HG02852 (cell line): Measurements from ENCODE around the gene APBA2.

ENCODE experiments used
- ATAC-seq: cut with Tn5 transposase; IDR thresholded peaks from one replicate; pipeline ENCODE4 v1.9.1; 2021; ENCODE audit warnings: mild to moderate bottlenecking, moderate library complexity; ENCODE audit not compliant: unreplicated experiment

The APBA2 gene

DNA sequence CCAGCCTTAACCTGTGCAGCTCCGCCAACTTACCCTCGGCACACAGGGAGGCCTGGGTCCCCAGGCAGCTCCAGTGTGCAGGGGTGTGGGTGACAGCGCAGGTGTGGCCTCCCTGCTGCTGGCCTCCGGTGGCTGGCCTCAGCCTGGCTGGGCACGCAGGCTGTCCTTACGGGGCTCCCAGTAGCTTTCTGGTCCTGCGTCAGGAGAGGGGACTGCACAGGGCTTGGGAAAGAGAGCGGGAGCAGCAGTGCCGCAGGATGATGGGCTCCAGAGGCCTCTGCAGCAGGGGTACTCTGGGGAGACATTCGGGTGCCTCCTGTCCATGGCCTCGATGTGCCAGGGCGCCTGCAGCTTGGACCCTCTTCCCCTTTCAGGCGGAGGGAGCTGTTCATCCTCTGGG is 9.4 kb downstream of the APBA2 start:
- no peak for ATAC-seq

GRCh38 chr15:28895566-28895965 is 9.8 kb downstream of the APBA2 start:
- no peak for ATAC-seq

- no peak for ATAC-seq
Observed at GRCh38 chr15:28896951-28897350, 11.2 kb downstream of the APBA2 start.

DNA sequence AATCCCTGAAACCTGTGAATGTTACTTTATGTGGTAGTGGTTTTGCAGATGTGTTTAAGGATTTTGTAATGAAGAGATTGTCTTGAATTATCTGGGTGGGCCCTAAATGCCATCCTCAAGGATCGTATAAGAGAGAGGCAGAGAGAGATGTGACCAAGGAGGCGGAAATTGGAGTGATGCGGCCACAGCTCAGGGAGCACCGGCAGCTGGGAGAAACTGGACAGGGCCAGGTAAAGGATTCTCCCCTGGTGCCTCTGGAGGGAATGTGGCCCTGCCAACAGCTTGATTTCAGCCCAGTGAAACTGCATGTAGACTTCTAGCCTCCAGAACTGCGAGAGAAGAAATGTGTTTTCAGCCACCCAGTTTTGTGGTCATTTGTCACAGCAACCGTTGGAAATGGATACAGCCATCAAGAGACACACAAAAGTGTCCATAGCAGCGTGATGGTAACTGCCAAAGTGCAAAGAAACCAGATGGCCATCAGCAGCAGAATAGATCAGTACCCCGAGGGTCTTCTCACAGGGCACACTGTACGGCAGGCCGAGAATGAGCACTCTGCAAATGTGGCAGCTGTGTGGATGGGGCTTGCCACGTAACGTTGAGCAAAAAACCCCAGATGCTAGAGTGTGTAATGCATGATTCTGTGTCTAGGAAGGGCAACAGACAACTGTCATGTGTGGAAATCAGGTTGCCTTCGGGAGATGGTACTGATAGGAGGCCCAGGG is 12.2 kb downstream of the APBA2 start:
- ATAC-seq = no peak

DNA sequence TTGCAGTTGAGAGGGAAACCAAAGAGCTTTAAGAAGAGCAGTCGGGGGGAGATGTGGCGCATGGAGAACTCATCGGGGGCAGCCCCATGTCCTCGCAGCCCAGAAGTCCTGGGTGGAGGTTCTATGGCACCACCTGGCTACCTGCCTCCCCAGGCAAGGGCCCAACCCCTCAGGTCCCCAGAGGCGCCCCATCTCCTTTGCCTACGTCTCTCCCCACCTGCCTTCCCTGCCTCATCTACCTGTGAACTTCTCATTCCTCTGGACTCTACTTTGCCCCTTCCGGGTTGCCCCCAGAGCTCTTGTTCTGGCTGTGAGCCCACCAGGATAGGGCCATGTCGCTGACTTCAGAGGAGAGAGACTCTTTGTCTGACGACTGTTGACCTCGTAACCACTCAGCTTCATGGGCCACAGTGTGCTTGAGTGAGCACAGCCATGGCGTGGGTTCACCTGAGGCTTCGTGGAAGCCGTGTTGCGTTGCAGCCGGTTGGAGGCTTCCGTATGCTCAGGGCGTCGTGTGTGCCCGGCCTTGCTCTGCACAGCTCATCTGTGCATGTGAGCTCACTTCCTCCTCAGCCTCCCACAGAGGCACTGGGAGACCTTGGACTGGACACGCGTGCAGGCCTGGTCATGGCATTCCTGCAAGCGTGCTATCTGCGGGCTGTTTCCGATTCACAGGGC is 13.4 kb downstream of the APBA2 start:
- no peak for ATAC-seq

- ATAC-seq = no peak
Observed at GRCh38 chr15:28900041-28900891, 14.5 kb downstream of the APBA2 start.

DNA sequence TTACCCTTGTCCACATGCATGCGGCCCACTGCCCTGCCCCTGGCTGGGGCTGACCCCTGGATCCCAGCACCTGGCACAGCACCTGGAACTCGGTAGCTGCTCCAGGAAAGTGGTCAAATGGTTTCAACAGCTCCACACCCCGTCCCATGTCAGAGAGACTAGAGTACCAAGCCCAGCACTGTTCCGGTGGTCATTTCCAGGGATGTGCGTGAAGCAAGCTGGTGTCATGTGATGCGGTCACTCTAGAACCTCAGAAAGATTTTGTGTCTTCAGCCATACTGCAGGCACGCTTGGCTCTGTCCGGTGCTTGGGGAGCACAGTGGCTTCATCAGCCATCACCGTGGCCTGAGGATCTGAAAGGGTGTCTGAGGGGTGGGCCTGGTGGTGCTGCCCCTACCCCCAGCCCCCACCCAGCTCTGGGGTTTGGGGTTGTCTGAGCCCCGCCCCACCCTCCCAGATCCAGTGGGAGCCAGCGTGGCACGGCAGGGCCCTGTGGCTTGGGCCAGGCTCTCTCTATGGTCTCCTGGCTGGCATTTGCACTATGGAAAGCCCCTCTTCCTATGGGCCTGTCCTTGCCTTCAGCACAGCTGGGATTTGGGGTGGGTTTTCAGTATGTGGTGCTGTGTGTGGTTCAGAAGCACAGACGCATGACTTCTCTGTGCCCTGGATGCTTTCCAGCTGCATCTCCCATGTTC is 15.3 kb downstream of the APBA2 start:
- ATAC-seq = no peak

DNA sequence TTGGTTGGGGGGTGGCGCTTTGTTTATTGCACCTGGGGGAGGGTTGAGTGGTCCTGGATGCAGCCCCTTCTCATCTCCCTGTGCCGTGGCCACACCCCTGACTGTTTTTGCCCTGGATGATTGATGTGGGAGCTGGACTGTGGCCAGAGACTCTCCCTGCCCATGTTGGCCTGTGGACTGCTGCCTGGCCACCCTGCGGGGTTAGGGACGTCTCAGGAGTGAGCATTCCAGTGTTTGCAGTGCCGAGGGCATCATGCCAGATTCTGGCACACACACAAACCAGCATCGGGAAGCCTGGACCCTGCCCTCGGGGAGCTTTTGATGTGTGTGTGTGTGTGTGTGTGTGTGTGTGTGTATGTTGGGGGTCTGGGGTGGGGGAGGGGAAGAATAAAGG is 15.8 kb downstream of the APBA2 start:
- no peak for ATAC-seq

DNA sequence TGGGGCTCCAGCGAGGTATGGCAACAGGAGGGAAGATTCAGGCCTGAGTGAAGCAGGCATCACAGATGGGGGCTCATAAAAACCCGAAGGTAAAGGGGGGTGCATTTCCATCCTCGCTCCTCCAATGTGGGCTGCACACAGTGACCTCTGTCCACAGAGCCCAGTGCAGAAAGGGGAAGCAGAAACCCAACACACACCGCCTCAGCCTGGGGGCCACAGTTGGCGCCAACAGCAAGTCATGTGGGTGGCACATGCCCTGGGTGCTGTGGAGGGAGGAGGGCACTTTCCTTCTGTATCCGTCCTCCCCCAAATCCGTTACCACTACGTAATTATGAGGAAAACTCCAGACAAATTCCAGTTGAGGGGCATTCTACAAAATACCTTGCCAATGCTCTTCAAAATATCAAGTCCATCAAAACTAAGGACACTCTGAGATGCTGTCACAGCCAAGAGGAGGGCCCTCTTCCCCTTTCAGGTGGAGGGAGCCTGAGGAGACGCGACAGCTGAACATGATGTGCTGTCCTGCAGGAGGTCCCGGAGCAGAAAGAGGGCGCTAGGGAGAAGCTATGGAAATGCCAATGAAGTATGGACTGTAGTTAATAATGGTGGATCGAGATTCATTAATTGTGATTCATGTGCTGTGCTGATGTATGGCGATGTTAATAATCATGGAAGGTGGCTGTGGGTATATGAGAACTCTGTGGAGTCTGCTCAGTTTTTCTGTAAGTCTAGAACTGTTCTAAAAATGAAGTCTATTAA is 16.4 kb downstream of the APBA2 start:
- ATAC-seq = no peak

- no peak for ATAC-seq
Observed at GRCh38 chr15:28902856-28903255, 17.1 kb downstream of the APBA2 start.

GRCh38 chr15:28903555-28903954 is 17.8 kb downstream of the APBA2 start:
- ATAC-seq = no peak

GRCh38 chr15:28904003-28904402 is 18.2 kb downstream of the APBA2 start:
- no peak for ATAC-seq

GRCh38 chr15:28904541-28905315 is 19.0 kb downstream of the APBA2 start:
- no peak for ATAC-seq

DNA sequence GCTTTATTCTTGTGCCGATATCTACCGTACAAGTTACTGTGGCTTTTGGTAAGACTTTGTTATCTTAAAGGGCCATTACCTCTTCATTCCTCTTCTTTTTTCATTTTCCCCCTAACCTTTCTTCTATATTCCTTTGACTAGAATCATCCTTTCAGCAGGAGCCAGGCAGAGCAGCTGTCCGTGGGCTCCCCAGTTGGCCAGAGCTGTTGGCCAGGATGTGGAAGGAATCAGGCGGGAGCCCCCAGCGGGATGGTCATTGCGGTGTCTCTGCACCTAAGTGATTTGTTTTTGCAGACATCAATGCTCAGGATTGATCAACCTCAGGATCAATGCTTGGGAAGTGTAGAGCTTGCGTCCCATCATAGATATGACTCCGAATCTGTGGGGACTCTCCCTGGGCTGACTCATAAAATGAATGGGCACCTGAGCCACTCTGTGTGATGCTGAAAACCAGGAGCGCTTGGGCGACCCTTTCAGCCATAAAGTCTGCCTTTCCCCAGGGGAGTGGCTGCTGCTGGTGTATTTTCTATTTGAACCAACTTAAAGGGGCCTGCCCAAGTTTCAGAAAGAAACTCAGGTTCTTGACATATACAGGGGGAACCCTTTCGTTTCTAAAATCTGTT is 21.7 kb downstream of the APBA2 start:
- ATAC-seq = no peak

- no peak for ATAC-seq
Observed at GRCh38 chr15:28909958-28910500, 24.3 kb downstream of the APBA2 start.

- no peak for ATAC-seq
Observed at GRCh38 chr15:28911310-28911931, 25.6 kb downstream of the APBA2 start.

- ATAC-seq = no peak
Observed at GRCh38 chr15:28912422-28912821, 26.6 kb downstream of the APBA2 start.

DNA sequence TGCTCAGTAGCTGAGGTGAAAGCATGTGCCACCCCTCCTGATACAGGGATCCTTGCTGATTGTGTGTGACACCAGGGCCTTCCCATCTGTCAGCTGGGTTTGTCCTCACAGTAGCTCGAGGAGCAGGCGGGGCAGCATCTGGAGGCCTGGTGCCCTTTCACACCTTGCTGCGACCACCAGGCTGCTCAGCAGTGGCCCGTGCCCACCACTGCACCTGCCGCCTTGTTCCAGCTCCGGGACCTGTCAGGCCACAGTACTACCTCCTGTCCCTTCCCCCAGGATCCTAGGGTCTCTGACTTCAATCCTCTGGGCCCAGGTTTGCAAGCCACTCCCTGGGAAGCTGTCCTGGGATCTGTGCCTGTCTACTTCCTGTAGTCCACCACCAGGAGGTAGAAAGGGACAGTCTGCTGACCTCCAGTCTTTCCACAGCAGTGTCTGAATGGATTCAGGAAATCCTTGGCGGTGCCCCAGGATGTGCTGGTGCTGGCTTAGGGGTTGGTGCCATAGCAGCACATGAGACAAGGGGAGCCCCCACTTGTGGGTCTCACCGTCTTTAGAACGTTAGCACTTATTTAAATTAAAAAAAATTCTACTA is 27.5 kb downstream of the APBA2 start:
- ATAC-seq = no peak
